K562 (cell line): Measurements from ENCODE around the gene SMIM36. TPM values are rescaled to one million over a fixed set of nuclear protein-coding genes. Genes with fewer than 3 reads are reported as not detected.

Experiments
- ATAC-seq: fragments of 200-7000 bp; cut with Tn5 transposase; 3 replicates; pipeline ENCODE4 v1.9.1; 2020; ENCODE audit warnings: moderate library complexity
- BruUV-seq: library from RNA; stranded (reverse); fragments of 400-500 nt; replicated peaks from 2 replicates; lab custom pipeline; 2021; lab: Mats Ljungman, UMichigan
- CTCF ChIA-PET: fragments of 300-600 bp; formaldehyde crosslinking; extraction: SDS; loops from one replicate; lab custom pipeline; 2021; ENCODE audit warnings: low intra/inter-chr PET ratio; lab: Yijun Ruan, JAX
- POLR2A ChIA-PET: fragments of 300-600, 350-650 bp; sonication (Branson Sonifier 250); formaldehyde crosslinking; extraction: SDS; loops from one replicate; lab custom pipeline; 2021; ENCODE audit warnings: antibody characterized with exemption, inconsistent platforms; lab: Yijun Ruan, JAX
- DNase-seq, 4 experiments: peaks; one replicate each; pipeline versions ENCODE4 v3.0.0 to v3.0.0-alpha.2; 2011 to 2018; ENCODE audit warnings: low spot score in 3 of 4, mixed read lengths in 3 of 4; ENCODE audit errors: extremely low read depth in 1 of 4
- FAIRE-seq: peaks from 2 replicates; lab custom pipeline; 2011; peaks lifted over from hg19 to GRCh38; lab: Jason Lieb, UNC
- H2AFZ ChIP-seq: 2 replicates; pipeline ENCODE4 v1.6.0; 2011; ENCODE audit warnings: low read depth, low read length, control low read depth, inconsistent platforms
- H3K27ac ChIP-seq: fragments of 200-600 bp; 3 replicates; pipeline ENCODE4 v1.8.0; 2011; ENCODE audit warnings: low read depth, mild to moderate bottlenecking, control low read depth, inconsistent platforms, low read length, moderate library complexity, mixed read lengths; ENCODE audit errors: extremely low read depth
- H3K27me3 ChIP-seq, 2 experiments: fragments of 300-600 bp in 1 of 2; 2 replicates in 1 of 2; 3 replicates in 1 of 2; pipeline versions ENCODE4 v1.6.0 to v1.8.0; 2011; ENCODE audit warnings: inconsistent platforms in 2 of 2, low read length in 2 of 2, mild to moderate bottlenecking in 1 of 2, mixed read lengths in 1 of 2, moderate library complexity in 1 of 2; ENCODE audit not compliant: control insufficient read depth in 2 of 2, insufficient read depth in 2 of 2
- H3K36me3 ChIP-seq: fragments of 300-600 bp; 3 replicates; pipeline ENCODE4 v1.8.0; 2011; ENCODE audit warnings: mild to moderate bottlenecking, low read length, inconsistent platforms; ENCODE audit not compliant: control insufficient read depth, insufficient read depth
- H3K4me1 ChIP-seq, 2 experiments: fragments of 200-600 bp in 1 of 2; replicated peaks in 1 of 2; 2 replicates in 1 of 2; 3 replicates in 1 of 2; pipeline versions ENCODE4 v1.5.1 to v1.8.0; 2011; ENCODE audit warnings: inconsistent platforms in 2 of 2, low read length in 2 of 2, mild to moderate bottlenecking in 1 of 2, mixed read lengths in 1 of 2, moderate library complexity in 1 of 2; ENCODE audit not compliant: control insufficient read depth in 2 of 2, insufficient read depth in 2 of 2
- H3K4me2 ChIP-seq: 2 replicates; pipeline ENCODE4 v1.6.1; 2011; ENCODE audit warnings: low read length, control low read depth, inconsistent platforms, mixed read lengths; ENCODE audit not compliant: insufficient read depth
- H3K4me3 ChIP-seq: fragments of 200-600 bp; sonication (generic), shearing (Covaris generic); 2 replicates; pipeline ENCODE4 v1.5.1; 2016; ENCODE audit warnings: control low read depth, inconsistent platforms
- H3K79me2 ChIP-seq: fragments of 200-600 bp; 3 replicates; pipeline ENCODE4 v1.8.0; 2011; ENCODE audit warnings: low read length, inconsistent platforms; ENCODE audit not compliant: control insufficient read depth, insufficient read depth
- H3K9ac ChIP-seq, 2 experiments: 2 replicates each; pipeline versions ENCODE4 v1.6.0 to v1.6.1; 2011; ENCODE audit warnings: low read depth in 2 of 2, low read length in 2 of 2, control low read depth in 1 of 2, inconsistent platforms in 1 of 2, mild to moderate bottlenecking in 1 of 2, mixed read lengths in 1 of 2; ENCODE audit not compliant: insufficient read depth in 1 of 2
- H3K9me1 ChIP-seq: one replicate; pipeline ENCODE4 v1.6.0; 2011; ENCODE audit warnings: inconsistent platforms, mild to moderate bottlenecking, low read length, moderate library complexity; ENCODE audit not compliant: control insufficient read depth, insufficient read depth
- H3K9me3 ChIP-seq: replicated peaks from 2 replicates; pipeline ENCODE4 v1.5.1; 2011; ENCODE audit warnings: low read depth, low read length, inconsistent platforms; ENCODE audit not compliant: control insufficient read depth, insufficient read depth
- H4K20me1 ChIP-seq: replicated peaks from 2 replicates; pipeline ENCODE4 v1.6.1; 2011; ENCODE audit warnings: low read length, inconsistent platforms, mixed read lengths; ENCODE audit not compliant: control insufficient read depth, insufficient read depth
- ARID1B ChIP-seq: fragments of 450-650 bp; IDR thresholded peaks from 2 replicates; pipeline ENCODE4 v1.6.1; 2016; ENCODE audit warnings: antibody characterized with exemption, mild to moderate bottlenecking, inconsistent platforms
- BACH1 ChIP-seq: fragments of 200-800 bp; sonication (Bioruptor generic); IDR thresholded peaks from 2 replicates; pipeline ENCODE4 v1.6.1; 2016; ENCODE audit warnings: missing genetic modification characterization, missing compliant biosample characterization
- CEBPB ChIP-seq: fragments of 450-650 bp; IDR thresholded peaks from 2 replicates; pipeline ENCODE4 v1.6.1; 2016; ENCODE audit warnings: missing genetic modification characterization, missing compliant biosample characterization
- EHMT2 ChIP-seq: fragments of 450-650 bp; IDR thresholded peaks from 2 replicates; pipeline ENCODE4 v1.6.1; 2018; ENCODE audit warnings: antibody characterized with exemption
- ELF1 ChIP-seq: fragments of 200-800 bp; sonication (Bioruptor generic); IDR thresholded peaks from 2 replicates; pipeline ENCODE4 v1.6.1; 2016; ENCODE audit warnings: missing genetic modification characterization, missing compliant biosample characterization
- GATA2 ChIP-seq: sonication (generic); formaldehyde crosslinking; IDR thresholded peaks from 2 replicates; pipeline ENCODE4 v1.4.0; 2020; ENCODE audit warnings: mild to moderate bottlenecking, missing genetic modification reagents
- HDGF ChIP-seq: fragments of 450-650 bp; IDR thresholded peaks from 2 replicates; pipeline ENCODE4 v1.6.1; 2016
- KDM5B ChIP-seq: fragments of 200-600 bp; sonication (generic); IDR thresholded peaks from 2 replicates; pipeline ENCODE4 v1.6.1; 2012; ENCODE audit warnings: low read depth, mild to moderate bottlenecking, moderate library complexity, low read length, control low read depth, inconsistent platforms; ENCODE audit not compliant: insufficient replicate concordance
- KLF1 ChIP-seq: fragments of 450-650 bp; IDR thresholded peaks from 2 replicates; pipeline ENCODE4 v1.6.1; 2016; ENCODE audit warnings: missing genetic modification characterization, missing compliant biosample characterization
- NFE2 ChIP-seq: IDR thresholded peaks from 2 replicates; pipeline ENCODE4 v1.6.1; 2014; ENCODE audit warnings: antibody characterized with exemption, low read depth
- RB1 ChIP-seq: fragments of 450-650 bp; IDR thresholded peaks from 2 replicates; pipeline ENCODE4 v1.6.1; 2017; ENCODE audit warnings: low read depth, mild to moderate bottlenecking
- SMARCA4 ChIP-seq: fragments of 450-650 bp; IDR thresholded peaks from 2 replicates; pipeline ENCODE4 v1.6.1; 2016
- SMARCE1 ChIP-seq: fragments of 450-650 bp; IDR thresholded peaks from 2 replicates; pipeline ENCODE4 v1.7.1; 2016; ENCODE audit warnings: mild to moderate bottlenecking
- ZFP30 ChIP-seq: fragments of 250-450 bp; sonication (Bioruptor Pico); IDR thresholded peaks from 2 replicates; pipeline ENCODE4 v1.8.0; 2022; ENCODE audit warnings: moderate library complexity, mild to moderate bottlenecking, inconsistent platforms, borderline replicate concordance
- WGBS: fragments of 100-300 bp; shearing (Covaris generic); methylation state at CpG from one replicate; pipeline ENCODE4 v1.1.6; 2016; ENCODE audit warnings: low coverage, mixed read lengths; ENCODE audit not compliant: insufficient coverage; ENCODE audit errors: missing lambda C conversion rate; 5-methylcytosine and 5-hydroxymethylcytosine counted together
- in situ Hi-C: fragments of 300-500 bp; cut with MboI; formaldehyde crosslinking; loops from 4 replicates; pipeline ENCODE4 v1.15.0; 2018; ENCODE audit warnings: inconsistent platforms, mixed read lengths
- intact Hi-C: fragments of 100-400 bp; cut with micrococcal nuclease; formaldehyde crosslinking; loops from 2 replicates; pipeline ENCODE4 v1.14.2; 2022
- polyA plus RNA-seq, 8 experiments: library from polyadenylated mRNA; depleted of rRNA in 4 of 8; stranded (reverse) in 5 of 8; unstranded in 3 of 8; fragments of >200 nt; fragmentation: Nextera tagmentation in 2 of 8; fragmentation: Illumina TruSeq in 1 of 8; extraction: Ambion mirVana in 2 of 8; extraction: Trizol in 1 of 8; gene quantifications; 2 replicates each; pipeline versions ENCODE4 v1.2.1 to v1.2.3, GENCODE V29; 2011 to 2014; ENCODE audit warnings: inconsistent platforms in 1 of 8, missing spikeins in 1 of 8
- total RNA-seq, 7 experiments: library from RNA; depleted of rRNA in 6 of 7; stranded (reverse); fragments of >200 nt in 6 of 7; fragmentation: Illumina TruSeq in 2 of 7; extraction: Trizol in 2 of 7; gene quantifications; 2 replicates each; pipeline versions ENCODE4 v1.2.1 to v1.2.3, GENCODE V29; 2011 to 2021; ENCODE audit warnings: low replicate concordance in 1 of 7
- TF ChIP-seq, protein P1 (sequence below): sonication (generic); formaldehyde crosslinking; IDR thresholded peaks from 2 replicates; pipeline ENCODE4 v1.8.1; 2023; ENCODE audit warnings: mild to moderate bottlenecking, missing genetic modification reagents
- TF ChIP-seq, protein P2 (sequence below): fragments of 450-650 bp; IDR thresholded peaks from 2 replicates; pipeline ENCODE4 v1.6.1; 2018; ENCODE audit not compliant: partially characterized antibody
- TF ChIP-seq, protein P3 (sequence below): sonication (generic); formaldehyde crosslinking; IDR thresholded peaks from 2 replicates; pipeline ENCODE4 v1.8.1; 2023; ENCODE audit warnings: mild to moderate bottlenecking, missing genetic modification reagents

Gene SMIM36
- total and polyA plus RNA-seq, 9 of the 15 experiments (the other 6 are each of a cell fraction or from before 2014, with no cell fraction given) = not detected

DNA sequence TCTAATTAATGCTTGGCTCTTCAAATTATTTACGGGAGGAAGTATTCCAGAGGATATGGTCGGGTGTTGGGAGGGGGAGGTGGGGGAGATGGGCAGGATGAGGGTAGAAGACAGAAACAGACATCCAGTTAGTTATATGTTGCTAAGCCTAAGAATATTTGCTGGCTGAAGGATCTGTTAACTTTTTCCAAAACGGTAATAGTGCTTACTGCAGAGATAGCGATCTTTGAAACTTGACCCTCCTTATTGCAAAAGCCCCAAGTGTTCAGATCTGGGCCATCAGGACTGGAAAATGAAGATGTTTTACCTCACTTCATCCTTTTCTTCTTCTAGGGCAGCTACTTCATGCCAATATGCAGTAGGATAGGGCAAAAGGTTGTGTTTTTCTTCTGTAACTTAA lies 62.6 kb downstream of the SMIM36 start:
- Histone ChIP-seq H3K79me2 (no peaks in the 10 kb centered on the region), H3K36me3 (no peaks in the 10 kb centered on the region), H2AFZ (peak overlapping the region; percentile 27; the same call in 1 of the 2 replicates), H3K27me3 (no peaks in the 10 kb centered on the region), H3K4me3 (no peak overlapping the region), H3K9ac (no peak overlapping the region), H3K4me1 (peaks cover 18 to 62% of the 10 kb centered on the region in 2 experiments), H3K27ac (no peak overlapping the region), H4K20me1 (no peaks in the 10 kb centered on the region)
- in situ Hi-C loops = no loop called here
- no peak for DNase-seq
- peak; percentile 11 for FAIRE-seq
- POLR2A ChIA-PET = interaction anchor here (0.6 kb wide), 1 partner anchor 1205 kb away, joined by 3 read pairs; no protein-coding TSS in a partner anchor
- ATAC-seq = no peak
- CTCF ChIA-PET = no interaction called here
- no TSS peak for BruUV-seq
- intact Hi-C loops = no loop called here
- WGBS = 42% methylated on average over 4 of the region's 4 CpGs
- TF ChIP-seq KDM5B (no peak), NFE2 (no peak), CEBPB (tag) (peak; percentile 87), KLF1 (tag) (no peak), ZFP30 (CRISPR knock-in tag) (no peak), RB1 (no peak), BACH1 (tag) (no peak), HDGF (no peak), GATA2 (CRISPR knock-in tag) (peak; percentile 50; the same call in 1 of the 2 replicates), EHMT2 (no peak), SMARCE1 (0 out of 2 replicates have a peak, but pooled peaks have one; percentile 48), ARID1B (0 out of 2 replicates have a peak, but pooled peaks have one; percentile 12), SMARCA4 (0 out of 2 replicates have a peak, but pooled peaks have one; percentile 30), ELF1 (tag) (no peak)
- TF ChIP-seq, protein P1, sequence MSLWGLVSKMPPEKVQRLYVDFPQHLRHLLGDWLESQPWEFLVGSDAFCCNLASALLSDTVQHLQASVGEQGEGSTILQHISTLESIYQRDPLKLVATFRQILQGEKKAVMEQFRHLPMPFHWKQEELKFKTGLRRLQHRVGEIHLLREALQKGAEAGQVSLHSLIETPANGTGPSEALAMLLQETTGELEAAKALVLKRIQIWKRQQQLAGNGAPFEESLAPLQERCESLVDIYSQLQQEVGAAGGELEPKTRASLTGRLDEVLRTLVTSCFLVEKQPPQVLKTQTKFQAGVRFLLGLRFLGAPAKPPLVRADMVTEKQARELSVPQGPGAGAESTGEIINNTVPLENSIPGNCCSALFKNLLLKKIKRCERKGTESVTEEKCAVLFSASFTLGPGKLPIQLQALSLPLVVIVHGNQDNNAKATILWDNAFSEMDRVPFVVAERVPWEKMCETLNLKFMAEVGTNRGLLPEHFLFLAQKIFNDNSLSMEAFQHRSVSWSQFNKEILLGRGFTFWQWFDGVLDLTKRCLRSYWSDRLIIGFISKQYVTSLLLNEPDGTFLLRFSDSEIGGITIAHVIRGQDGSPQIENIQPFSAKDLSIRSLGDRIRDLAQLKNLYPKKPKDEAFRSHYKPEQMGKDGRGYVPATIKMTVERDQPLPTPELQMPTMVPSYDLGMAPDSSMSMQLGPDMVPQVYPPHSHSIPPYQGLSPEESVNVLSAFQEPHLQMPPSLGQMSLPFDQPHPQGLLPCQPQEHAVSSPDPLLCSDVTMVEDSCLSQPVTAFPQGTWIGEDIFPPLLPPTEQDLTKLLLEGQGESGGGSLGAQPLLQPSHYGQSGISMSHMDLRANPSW (CRISPR knock-in tag) = no peak
- TF ChIP-seq, protein P2, sequence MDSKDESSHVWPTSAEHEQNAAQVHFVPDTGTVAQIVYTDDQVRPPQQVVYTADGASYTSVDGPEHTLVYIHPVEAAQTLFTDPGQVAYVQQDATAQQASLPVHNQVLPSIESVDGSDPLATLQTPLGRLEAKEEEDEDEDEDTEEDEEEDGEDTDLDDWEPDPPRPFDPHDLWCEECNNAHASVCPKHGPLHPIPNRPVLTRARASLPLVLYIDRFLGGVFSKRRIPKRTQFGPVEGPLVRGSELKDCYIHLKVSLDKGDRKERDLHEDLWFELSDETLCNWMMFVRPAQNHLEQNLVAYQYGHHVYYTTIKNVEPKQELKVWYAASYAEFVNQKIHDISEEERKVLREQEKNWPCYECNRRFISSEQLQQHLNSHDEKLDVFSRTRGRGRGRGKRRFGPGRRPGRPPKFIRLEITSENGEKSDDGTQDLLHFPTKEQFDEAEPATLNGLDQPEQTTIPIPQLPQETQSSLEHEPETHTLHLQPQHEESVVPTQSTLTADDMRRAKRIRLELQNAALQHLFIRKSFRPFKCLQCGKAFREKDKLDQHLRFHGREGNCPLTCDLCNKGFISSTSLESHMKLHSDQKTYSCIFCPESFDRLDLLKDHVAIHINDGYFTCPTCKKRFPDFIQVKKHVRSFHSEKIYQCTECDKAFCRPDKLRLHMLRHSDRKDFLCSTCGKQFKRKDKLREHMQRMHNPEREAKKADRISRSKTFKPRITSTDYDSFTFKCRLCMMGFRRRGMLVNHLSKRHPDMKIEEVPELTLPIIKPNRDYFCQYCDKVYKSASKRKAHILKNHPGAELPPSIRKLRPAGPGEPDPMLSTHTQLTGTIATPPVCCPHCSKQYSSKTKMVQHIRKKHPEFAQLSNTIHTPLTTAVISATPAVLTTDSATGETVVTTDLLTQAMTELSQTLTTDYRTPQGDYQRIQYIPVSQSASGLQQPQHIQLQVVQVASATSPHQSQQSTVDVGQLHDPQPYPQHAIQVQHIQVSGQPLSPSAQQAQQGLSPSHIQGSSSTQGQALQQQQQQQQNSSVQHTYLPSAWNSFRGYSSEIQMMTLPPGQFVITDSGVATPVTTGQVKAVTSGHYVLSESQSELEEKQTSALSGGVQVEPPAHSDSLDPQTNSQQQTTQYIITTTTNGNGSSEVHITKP = no peak
- TF ChIP-seq, protein P3, sequence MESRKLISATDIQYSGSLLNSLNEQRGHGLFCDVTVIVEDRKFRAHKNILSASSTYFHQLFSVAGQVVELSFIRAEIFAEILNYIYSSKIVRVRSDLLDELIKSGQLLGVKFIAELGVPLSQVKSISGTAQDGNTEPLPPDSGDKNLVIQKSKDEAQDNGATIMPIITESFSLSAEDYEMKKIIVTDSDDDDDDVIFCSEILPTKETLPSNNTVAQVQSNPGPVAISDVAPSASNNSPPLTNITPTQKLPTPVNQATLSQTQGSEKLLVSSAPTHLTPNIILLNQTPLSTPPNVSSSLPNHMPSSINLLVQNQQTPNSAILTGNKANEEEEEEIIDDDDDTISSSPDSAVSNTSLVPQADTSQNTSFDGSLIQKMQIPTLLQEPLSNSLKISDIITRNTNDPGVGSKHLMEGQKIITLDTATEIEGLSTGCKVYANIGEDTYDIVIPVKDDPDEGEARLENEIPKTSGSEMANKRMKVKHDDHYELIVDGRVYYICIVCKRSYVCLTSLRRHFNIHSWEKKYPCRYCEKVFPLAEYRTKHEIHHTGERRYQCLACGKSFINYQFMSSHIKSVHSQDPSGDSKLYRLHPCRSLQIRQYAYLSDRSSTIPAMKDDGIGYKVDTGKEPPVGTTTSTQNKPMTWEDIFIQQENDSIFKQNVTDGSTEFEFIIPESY = no peak
- TF ChIP-seq, all 486 proteins: peak for 5
- H3K4me2 ChIP-seq = no peak overlapping the region
- no peaks in the 10 kb centered on the region for H3K9me1 ChIP-seq
- H3K9me3 ChIP-seq = no peaks in the 10 kb centered on the region
